NB4 (cell line): ENCODE data around the gene RAE1.

ENCODE experiments used
- DNase-seq: peaks from one replicate; pipeline ENCODE4 v3.0.0; 2010; ENCODE audit warnings: low read depth
- H3K4me3 ChIP-seq: one replicate; pipeline ENCODE4 v1.5.1; 2011; ENCODE audit warnings: mild to moderate bottlenecking, low read depth, low read length, moderate library complexity
- CTCF ChIP-seq: IDR thresholded peaks from one replicate; pipeline ENCODE4 v1.5.1; 2012; ENCODE audit warnings: low read depth, low read length
- MAX ChIP-seq: IDR thresholded peaks from 2 replicates; pipeline ENCODE4 v1.6.1; 2011; ENCODE audit warnings: low read depth, low read length
- MYC ChIP-seq: IDR thresholded peaks from 2 replicates; pipeline ENCODE4 v1.6.1; 2011; ENCODE audit warnings: low read depth, low read length
- POLR2A ChIP-seq: IDR thresholded peaks from 2 replicates; pipeline ENCODE4 v1.6.1; 2011; ENCODE audit warnings: mild to moderate bottlenecking; ENCODE audit not compliant: insufficient read length; ENCODE audit errors: extremely low read depth

Gene RAE1

GRCh38 chr20:57312138-57312537, 38.9 kb upstream of the RAE1 start:
- DNase-seq, result no peak
- no peak overlapping the region for H3K4me3 ChIP-seq
- TF ChIP-seq MAX (no peak), POLR2A (no peak), MYC (no peak), CTCF (no peak)

GRCh38 chr20:57313230-57313629, 37.8 kb upstream of the RAE1 start:
- TF ChIP-seq CTCF (no peak), MYC (no peak), MAX (no peak), POLR2A (no peak)

GRCh38 chr20:57313951-57314350, 37.1 kb upstream of the RAE1 start:
- no peak for TF ChIP-seq POLR2A
- no peak for TF ChIP-seq MAX
- TF ChIP-seq MYC, result no peak
- no peak for TF ChIP-seq CTCF
- DNase-seq, result no peak
- H3K4me3 ChIP-seq, result no peak overlapping the region

More at GRCh38 chr20:57313230-57313629, 37.8 kb upstream of the RAE1 start:
- H3K4me3 ChIP-seq, result no peak overlapping the region
- no peak for DNase-seq

GRCh38 chr20:57315083-57315975, 35.7 kb upstream of the RAE1 start:
- no peak overlapping the region for H3K4me3 ChIP-seq
- no peak for TF ChIP-seq CTCF
- TF ChIP-seq MAX, result no peak
- no peak for TF ChIP-seq POLR2A
- no peak for TF ChIP-seq MYC
- no peak for DNase-seq

GRCh38 chr20:57315976-57316480, 35.0 kb upstream of the RAE1 start:
- DNase-seq, result no peak
- TF ChIP-seq MYC, result no peak
- TF ChIP-seq CTCF, result no peak
- no peak for TF ChIP-seq MAX
- TF ChIP-seq POLR2A, result no peak
- no peak overlapping the region for H3K4me3 ChIP-seq
